SK-N-SH treated with all-trans-retinoic acid at 6 μM for 48 hours (cell line): ENCODE results near the gene THSD4.

Experiments
- CREB5 ChIP-seq: fragments of 250-450 bp; sonication (Bioruptor Pico); IDR thresholded peaks from 2 replicates; pipeline ENCODE4 v1.5.1; 2020; ENCODE audit warnings: low read depth, mild to moderate bottlenecking, moderate library complexity
- ESRRG ChIP-seq: fragments of 250-450 bp; sonication (Bioruptor Pico); IDR thresholded peaks from 2 replicates; pipeline ENCODE4 v1.6.1; 2021; ENCODE audit warnings: mild to moderate bottlenecking
- GLIS3 ChIP-seq: fragments of 250-450 bp; sonication (Bioruptor Pico); IDR thresholded peaks from 2 replicates; pipeline ENCODE4 v1.5.0; 2020; ENCODE audit warnings: mild to moderate bottlenecking, moderate library complexity
- ISL1 ChIP-seq: fragments of 250-450 bp; sonication (Bioruptor Pico); IDR thresholded peaks from 2 replicates; pipeline ENCODE4 v2.1.2; 2022; ENCODE audit warnings: mild to moderate bottlenecking, moderate library complexity
- OSR1 ChIP-seq: fragments of 250-450 bp; sonication (Bioruptor Pico); IDR thresholded peaks from 2 replicates; pipeline ENCODE4 v1.8.0; 2022; ENCODE audit warnings: moderate library complexity, mild to moderate bottlenecking, inconsistent platforms
- SNAI2 ChIP-seq: fragments of 250-450 bp; sonication (Bioruptor Pico); IDR thresholded peaks from 2 replicates; pipeline ENCODE4 v1.5.0; 2020; ENCODE audit warnings: mild to moderate bottlenecking, moderate library complexity
- TCF4 ChIP-seq: fragments of 250-450 bp; sonication (Bioruptor Pico); IDR thresholded peaks from 2 replicates; pipeline ENCODE4 v1.8.0; 2021; ENCODE audit warnings: mild to moderate bottlenecking, moderate library complexity, borderline replicate concordance
- ZFP30 ChIP-seq: fragments of 450-650 bp; formaldehyde crosslinking; IDR thresholded peaks from 2 replicates; pipeline ENCODE4 v1.5.0; 2022; ENCODE audit warnings: mild to moderate bottlenecking, moderate library complexity
- ZNF565 ChIP-seq: fragments of 450-650 bp; formaldehyde crosslinking; conservative IDR thresholded peaks from 2 replicates; pipeline ENCODE4 v1.5.0; 2020; ENCODE audit warnings: low read depth, mild to moderate bottlenecking, moderate library complexity
- ZNF70 ChIP-seq: fragments of 450-650 bp; formaldehyde crosslinking; IDR thresholded peaks from 2 replicates; pipeline ENCODE4 v1.5.0; 2020; ENCODE audit warnings: mild to moderate bottlenecking, moderate library complexity
- ZNF8 ChIP-seq: fragments of 450-650 bp; formaldehyde crosslinking; IDR thresholded peaks from 2 replicates; pipeline ENCODE4 v1.5.0; 2020; ENCODE audit warnings: mild to moderate bottlenecking, moderate library complexity
- TF ChIP-seq, protein P1 (sequence below): fragments of 250-450 bp; sonication (Bioruptor Pico); IDR thresholded peaks from 2 replicates; pipeline ENCODE4 v1.8.0; 2020; ENCODE audit warnings: mild to moderate bottlenecking, moderate library complexity, borderline replicate concordance
- TF ChIP-seq, protein P2 (sequence below): fragments of 250-450 bp; sonication (Bioruptor Pico); IDR thresholded peaks from 2 replicates; pipeline ENCODE4 v1.8.0; 2021; ENCODE audit warnings: low read depth, mild to moderate bottlenecking, moderate library complexity, borderline replicate concordance
- TF ChIP-seq, protein P3 (sequence below): fragments of 250-450 bp; sonication (Bioruptor Pico); IDR thresholded peaks from 2 replicates; pipeline ENCODE4 v1.5.0; 2020; ENCODE audit warnings: mild to moderate bottlenecking, moderate library complexity

GRCh38 chr15:71698030-71698429 lies 582.8 kb downstream of the THSD4 start:
- TF ChIP-seq, protein P1, sequence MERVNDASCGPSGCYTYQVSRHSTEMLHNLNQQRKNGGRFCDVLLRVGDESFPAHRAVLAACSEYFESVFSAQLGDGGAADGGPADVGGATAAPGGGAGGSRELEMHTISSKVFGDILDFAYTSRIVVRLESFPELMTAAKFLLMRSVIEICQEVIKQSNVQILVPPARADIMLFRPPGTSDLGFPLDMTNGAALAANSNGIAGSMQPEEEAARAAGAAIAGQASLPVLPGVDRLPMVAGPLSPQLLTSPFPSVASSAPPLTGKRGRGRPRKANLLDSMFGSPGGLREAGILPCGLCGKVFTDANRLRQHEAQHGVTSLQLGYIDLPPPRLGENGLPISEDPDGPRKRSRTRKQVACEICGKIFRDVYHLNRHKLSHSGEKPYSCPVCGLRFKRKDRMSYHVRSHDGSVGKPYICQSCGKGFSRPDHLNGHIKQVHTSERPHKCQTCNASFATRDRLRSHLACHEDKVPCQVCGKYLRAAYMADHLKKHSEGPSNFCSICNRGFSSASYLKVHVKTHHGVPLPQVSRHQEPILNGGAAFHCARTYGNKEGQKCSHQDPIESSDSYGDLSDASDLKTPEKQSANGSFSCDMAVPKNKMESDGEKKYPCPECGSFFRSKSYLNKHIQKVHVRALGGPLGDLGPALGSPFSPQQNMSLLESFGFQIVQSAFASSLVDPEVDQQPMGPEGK, result no peak
- TF ChIP-seq SNAI2 (CRISPR knock-in tag) (no peak), GLIS3 (CRISPR knock-in tag) (no peak), CREB5 (CRISPR knock-in tag) (no peak), ZFP30 (CRISPR knock-in tag) (no peak), ZNF70 (CRISPR knock-in tag) (no peak), OSR1 (CRISPR knock-in tag) (no peak), ESRRG (CRISPR knock-in tag) (no peak), ZNF565 (no peak), TCF4 (CRISPR knock-in tag) (no peak), ISL1 (CRISPR knock-in tag) (no peak), ZNF8 (CRISPR knock-in tag) (no peak)
- TF ChIP-seq, protein P2, sequence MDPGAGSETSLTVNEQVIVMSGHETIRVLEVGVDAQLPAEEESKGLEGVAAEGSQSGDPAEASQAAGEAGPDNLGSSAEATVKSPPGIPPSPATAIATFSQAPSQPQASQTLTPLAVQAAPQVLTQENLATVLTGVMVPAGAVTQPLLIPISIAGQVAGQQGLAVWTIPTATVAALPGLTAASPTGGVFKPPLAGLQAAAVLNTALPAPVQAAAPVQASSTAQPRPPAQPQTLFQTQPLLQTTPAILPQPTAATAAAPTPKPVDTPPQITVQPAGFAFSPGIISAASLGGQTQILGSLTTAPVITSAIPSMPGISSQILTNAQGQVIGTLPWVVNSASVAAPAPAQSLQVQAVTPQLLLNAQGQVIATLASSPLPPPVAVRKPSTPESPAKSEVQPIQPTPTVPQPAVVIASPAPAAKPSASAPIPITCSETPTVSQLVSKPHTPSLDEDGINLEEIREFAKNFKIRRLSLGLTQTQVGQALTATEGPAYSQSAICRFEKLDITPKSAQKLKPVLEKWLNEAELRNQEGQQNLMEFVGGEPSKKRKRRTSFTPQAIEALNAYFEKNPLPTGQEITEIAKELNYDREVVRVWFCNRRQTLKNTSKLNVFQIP (CRISPR knock-in tag), result no peak
- TF ChIP-seq, protein P3, sequence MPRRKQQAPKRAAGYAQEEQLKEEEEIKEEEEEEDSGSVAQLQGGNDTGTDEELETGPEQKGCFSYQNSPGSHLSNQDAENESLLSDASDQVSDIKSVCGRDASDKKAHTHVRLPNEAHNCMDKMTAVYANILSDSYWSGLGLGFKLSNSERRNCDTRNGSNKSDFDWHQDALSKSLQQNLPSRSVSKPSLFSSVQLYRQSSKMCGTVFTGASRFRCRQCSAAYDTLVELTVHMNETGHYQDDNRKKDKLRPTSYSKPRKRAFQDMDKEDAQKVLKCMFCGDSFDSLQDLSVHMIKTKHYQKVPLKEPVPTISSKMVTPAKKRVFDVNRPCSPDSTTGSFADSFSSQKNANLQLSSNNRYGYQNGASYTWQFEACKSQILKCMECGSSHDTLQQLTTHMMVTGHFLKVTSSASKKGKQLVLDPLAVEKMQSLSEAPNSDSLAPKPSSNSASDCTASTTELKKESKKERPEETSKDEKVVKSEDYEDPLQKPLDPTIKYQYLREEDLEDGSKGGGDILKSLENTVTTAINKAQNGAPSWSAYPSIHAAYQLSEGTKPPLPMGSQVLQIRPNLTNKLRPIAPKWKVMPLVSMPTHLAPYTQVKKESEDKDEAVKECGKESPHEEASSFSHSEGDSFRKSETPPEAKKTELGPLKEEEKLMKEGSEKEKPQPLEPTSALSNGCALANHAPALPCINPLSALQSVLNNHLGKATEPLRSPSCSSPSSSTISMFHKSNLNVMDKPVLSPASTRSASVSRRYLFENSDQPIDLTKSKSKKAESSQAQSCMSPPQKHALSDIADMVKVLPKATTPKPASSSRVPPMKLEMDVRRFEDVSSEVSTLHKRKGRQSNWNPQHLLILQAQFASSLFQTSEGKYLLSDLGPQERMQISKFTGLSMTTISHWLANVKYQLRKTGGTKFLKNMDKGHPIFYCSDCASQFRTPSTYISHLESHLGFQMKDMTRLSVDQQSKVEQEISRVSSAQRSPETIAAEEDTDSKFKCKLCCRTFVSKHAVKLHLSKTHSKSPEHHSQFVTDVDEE (CRISPR knock-in tag), result no peak
